Activated T-cell treated with anti-CD3 and anti-CD28 coated beads, Interleukin-2, amount 50 U/mL, for 4 hours (primary cell): Measurements from ENCODE around the gene CEP72. TPM values are rescaled to one million over a fixed set of nuclear protein-coding genes. Genes with fewer than 3 reads are reported as not detected.
A peak's percentile ranks its signal among the peaks of the same experiment; 100 is the strongest.
"Not testable (repeated sequence)": the region's sequence is repeated elsewhere in the genome, so short reads cannot be mapped to it uniquely, and the experiment has no call there.

Experiments used
- ATAC-seq, 2 donors: fragments of 200-7000 bp; cut with Tn5 transposase; one replicate each; pipeline ENCODE4 v1.10.0; 2021
- DNase-seq: peaks from one replicate; pipeline ENCODE4 v3.0.0-alpha.2; 2020
- H3K27me3 Mint-ChIP-seq: one replicate; pipeline ENCODE4 v1.8.0; 2021; ENCODE audit warnings: low read depth, mixed read lengths
- H3K36me3 Mint-ChIP-seq: one replicate; pipeline ENCODE4 v1.8.0; 2022; ENCODE audit warnings: mixed read lengths; ENCODE audit not compliant: insufficient read depth
- H3K4me1 Mint-ChIP-seq: one replicate; pipeline ENCODE4 v1.8.0; 2021; ENCODE audit warnings: low read depth, mixed read lengths
- H3K4me3 Mint-ChIP-seq: one replicate; pipeline ENCODE4 v1.8.0; 2021; ENCODE audit warnings: mild to moderate bottlenecking, moderate library complexity, mixed read lengths
- H3K9me3 Mint-ChIP-seq: one replicate; pipeline ENCODE4 v1.8.0; 2021; ENCODE audit warnings: mixed read lengths
- total RNA-seq, 3 donors: library from RNA; stranded (reverse); gene quantifications; one replicate each; pipeline ENCODE4 v1.2.1, GENCODE V29; 2021

The CEP72 gene
- total RNA-seq, 3 donors from 2014 or later, result 19.7 to 20.4 (median 19.9) TPM

GRCh38 chr5:674630-675011 is 62.5 kb downstream of the CEP72 start:
- ATAC-seq, result no peak
- DNase-seq, result no peak
- Mint-ChIP-seq H3K36me3 (no peaks in the 10 kb centered on the region), H3K9me3 (no peaks in the 10 kb centered on the region), H3K4me1 (peaks cover 13% of the 10 kb centered on the region), H3K4me3 (no peak overlapping the region), H3K27me3 (peaks cover 3% of the 10 kb centered on the region)

DNA sequence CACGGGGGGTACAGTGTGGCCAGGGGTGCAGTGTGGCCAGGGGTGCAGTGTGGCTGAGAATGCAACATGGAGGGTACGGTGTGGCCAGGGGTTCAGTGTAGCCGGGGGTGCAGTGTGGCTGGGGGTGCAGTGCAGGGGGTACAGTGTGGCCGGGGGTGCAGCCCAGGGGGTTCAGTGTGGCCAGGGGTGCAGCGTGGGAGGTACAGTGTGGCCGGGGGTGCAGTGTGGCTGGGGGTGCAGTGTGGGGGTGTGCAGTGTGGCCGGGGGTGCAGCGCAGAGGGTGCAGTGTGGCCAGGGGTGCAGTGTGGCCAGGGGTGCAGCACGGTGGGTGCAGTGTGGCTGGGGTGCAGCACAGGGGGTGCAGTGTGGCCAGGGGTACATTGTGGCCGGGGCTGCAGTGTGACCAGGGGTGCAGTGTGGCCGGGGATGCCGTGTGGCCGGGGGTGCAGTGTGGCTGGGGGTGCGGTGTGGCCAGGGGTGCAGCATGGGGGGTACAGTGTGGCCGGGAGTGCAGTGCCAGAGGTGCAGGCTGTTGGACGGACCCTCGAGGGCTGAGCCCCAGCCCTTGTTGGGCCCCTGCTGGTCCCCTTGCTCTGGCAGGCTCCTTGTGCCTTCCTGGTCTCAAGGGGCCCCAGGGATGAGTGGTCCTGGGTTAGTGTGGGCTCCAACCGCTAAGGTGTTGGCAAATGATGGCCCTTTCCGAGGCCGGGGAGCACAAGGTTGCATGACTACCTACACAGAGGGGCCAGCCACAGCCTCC is 63.2 kb downstream of the CEP72 start:
- H3K36me3 Mint-ChIP-seq, result no peaks in the 10 kb centered on the region
- peak; percentile 2 for DNase-seq
- ATAC-seq, result no peak
- peaks cover 13% of the 10 kb centered on the region for H3K4me1 Mint-ChIP-seq
- H3K9me3 Mint-ChIP-seq, result no peaks in the 10 kb centered on the region
- H3K27me3 Mint-ChIP-seq, result peaks cover 3% of the 10 kb centered on the region
- no peak overlapping the region for H3K4me3 Mint-ChIP-seq

GRCh38 chr5:675871-676698 is 63.9 kb downstream of the CEP72 start:
- DNase-seq, result peak; percentile 3
- H3K27me3 Mint-ChIP-seq, result peaks cover 3% of the 10 kb centered on the region
- no peak for ATAC-seq
- H3K9me3 Mint-ChIP-seq, result no peaks in the 10 kb centered on the region
- H3K36me3 Mint-ChIP-seq, result no peaks in the 10 kb centered on the region
- H3K4me3 Mint-ChIP-seq, result no peak overlapping the region
- H3K4me1 Mint-ChIP-seq, result peaks cover 13% of the 10 kb centered on the region

DNA sequence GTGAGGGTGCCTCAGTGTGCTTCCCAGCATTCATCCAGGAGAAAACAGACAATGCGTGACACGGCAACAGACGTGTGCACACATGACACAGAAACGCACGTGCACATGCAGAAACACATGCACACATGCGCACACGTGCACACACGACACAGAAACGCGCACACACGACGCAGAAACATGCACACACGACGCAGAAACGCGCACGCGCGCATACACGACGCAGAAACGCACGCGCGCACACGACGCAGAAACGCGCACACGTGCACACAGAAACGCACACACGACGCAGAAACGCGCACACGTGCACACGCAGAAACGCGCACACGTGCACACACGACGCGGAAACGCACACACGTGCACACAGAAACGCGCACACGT is 64.5 kb downstream of the CEP72 start:
- DNase-seq (no peak), ATAC-seq (no peak)
- Mint-ChIP-seq H3K27me3 (peaks cover 3% of the 10 kb centered on the region), H3K36me3 (no peaks in the 10 kb centered on the region), H3K9me3 (no peaks in the 10 kb centered on the region), H3K4me1 (peaks cover 13% of the 10 kb centered on the region), H3K4me3 (no peak overlapping the region)

DNA sequence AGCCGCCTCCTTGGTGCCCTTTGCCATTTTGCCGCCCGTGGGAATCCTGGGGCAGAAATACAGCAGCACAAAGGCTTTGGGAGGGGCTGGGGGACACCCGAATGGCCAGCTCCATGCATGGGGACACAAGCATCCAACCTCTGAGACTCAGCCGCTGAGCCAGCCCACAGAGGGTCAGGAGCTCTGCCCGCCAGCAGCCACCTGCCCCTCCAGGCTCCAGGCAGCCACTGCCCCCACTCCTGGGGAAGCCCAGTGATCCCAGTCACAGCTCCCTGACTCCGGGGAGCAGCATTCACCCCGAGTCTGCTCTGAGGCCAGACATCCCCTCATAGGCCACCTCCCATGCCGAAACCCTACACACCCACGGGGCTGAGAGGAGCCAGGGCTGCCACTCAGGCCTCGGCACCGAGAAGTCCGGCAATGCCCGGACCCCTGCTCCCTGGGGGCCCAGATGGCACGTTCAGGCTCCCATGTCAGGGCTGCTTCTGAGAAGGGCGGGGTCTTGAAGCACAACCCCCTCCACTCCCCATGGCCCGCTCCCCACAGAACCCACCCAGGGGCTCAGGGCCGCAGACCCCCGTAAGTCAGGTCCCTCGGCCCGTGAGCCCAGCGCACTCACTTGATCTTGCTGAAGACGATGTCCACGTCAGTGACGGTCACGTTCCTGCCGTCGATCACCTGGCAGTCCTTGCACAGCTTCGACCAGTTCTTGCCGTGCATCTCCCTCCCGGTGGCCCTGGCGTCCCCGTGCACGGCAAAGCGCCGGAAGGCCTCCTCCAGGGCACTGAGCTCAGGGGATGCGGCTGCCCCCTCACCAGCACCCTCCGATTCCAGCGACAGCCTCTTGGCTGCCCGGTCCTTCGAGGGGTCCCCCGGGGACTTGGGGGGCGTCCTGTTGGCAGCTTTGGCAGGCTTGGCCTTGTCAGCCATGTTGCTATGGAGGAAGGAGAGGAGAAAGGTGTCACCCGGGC is 65.3 kb downstream of the CEP72 start:
- Mint-ChIP-seq H3K27me3 (peaks cover 3% of the 10 kb centered on the region), H3K36me3 (no peaks in the 10 kb centered on the region), H3K9me3 (no peaks in the 10 kb centered on the region), H3K4me3 (no peak overlapping the region), H3K4me1 (peaks cover 8% of the 10 kb centered on the region)
- ATAC-seq (no peak), DNase-seq (peak; percentile 4)

DNA sequence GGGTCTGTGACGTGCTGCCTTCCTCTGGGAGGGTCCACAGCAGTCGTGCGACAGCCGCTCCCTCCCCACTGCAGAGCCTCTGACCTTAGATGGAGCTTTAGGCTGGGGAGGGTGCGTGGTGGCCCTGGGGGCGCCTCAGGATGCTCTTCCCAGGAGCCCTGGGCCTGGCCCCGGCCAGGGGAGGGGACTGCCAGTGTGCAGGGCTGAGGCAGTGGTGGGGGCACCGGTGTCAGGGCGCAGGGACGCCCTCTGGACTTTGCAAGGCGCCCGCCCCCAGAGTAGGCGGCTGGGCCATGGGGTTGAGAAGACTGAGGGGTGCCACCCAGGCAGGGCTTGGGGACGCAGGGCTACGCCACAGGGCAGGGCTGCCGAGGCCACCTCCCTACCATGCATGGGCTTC is 66.4 kb downstream of the CEP72 start:
- not testable (repeated sequence) for DNase-seq, H3K36me3 Mint-ChIP-seq, H3K27me3 Mint-ChIP-seq, ATAC-seq, H3K4me3 Mint-ChIP-seq, H3K4me1 Mint-ChIP-seq, H3K9me3 Mint-ChIP-seq

- not testable (repeated sequence) for DNase-seq, H3K4me1 Mint-ChIP-seq, H3K27me3 Mint-ChIP-seq, H3K4me3 Mint-ChIP-seq, ATAC-seq, H3K36me3 Mint-ChIP-seq, H3K9me3 Mint-ChIP-seq
Observed at GRCh38 chr5:679166-679895, 67.2 kb downstream of the CEP72 start.

- DNase-seq, H3K4me1 Mint-ChIP-seq: not testable (repeated sequence)
Observed at GRCh38 chr5:680118-680795, 68.1 kb downstream of the CEP72 start.

DNA sequence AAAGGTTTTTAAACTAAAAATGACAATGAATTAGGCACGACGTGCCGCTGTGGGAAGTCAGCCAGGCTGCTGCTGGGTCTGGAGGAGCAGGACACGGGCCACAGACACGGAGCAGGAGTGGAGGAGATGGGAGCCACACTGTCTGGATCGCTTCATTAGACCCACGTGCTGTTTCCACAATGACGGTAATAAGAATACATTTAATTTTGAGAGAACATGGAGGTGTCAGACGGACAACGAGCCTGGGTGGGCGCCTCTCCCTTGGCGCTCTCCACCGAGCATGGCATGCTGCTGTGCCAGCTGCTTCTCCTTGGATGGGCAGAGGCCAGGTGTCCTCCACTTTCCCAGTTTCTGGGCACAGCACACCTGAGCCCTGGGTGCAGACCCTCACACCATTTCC is 68.7 kb downstream of the CEP72 start:
- H3K27me3 Mint-ChIP-seq, DNase-seq, H3K36me3 Mint-ChIP-seq, H3K4me1 Mint-ChIP-seq, H3K4me3 Mint-ChIP-seq, ATAC-seq, H3K9me3 Mint-ChIP-seq: not testable (repeated sequence)

More at GRCh38 chr5:680118-680795, 68.1 kb downstream of the CEP72 start:
- not testable (repeated sequence) for H3K9me3 Mint-ChIP-seq, H3K4me3 Mint-ChIP-seq, ATAC-seq, H3K36me3 Mint-ChIP-seq, H3K27me3 Mint-ChIP-seq

- H3K4me1 Mint-ChIP-seq, ATAC-seq, H3K27me3 Mint-ChIP-seq, H3K4me3 Mint-ChIP-seq, DNase-seq, H3K36me3 Mint-ChIP-seq, H3K9me3 Mint-ChIP-seq: not testable (repeated sequence)
Observed at GRCh38 chr5:681317-682191, 69.4 kb downstream of the CEP72 start.

DNA sequence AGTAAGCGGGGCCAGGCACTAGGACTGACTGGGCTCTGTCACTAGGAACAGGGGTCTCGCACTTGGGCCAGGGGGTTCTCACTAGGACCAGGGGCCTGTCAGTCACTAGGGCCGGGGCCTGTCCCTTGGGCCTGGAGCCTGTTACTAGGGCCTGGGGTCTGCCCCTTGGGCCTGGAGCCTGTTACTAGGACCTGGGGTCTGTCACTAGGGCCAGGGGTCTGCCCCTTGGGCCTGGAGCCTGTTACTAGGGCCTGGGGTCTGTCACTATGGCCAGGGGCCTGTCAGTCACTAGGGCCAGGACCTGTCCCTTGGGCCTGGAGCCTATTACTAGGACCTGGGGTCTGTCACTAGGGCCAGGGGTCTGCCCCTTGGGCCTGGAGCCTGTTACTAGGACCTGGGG is 70.1 kb downstream of the CEP72 start:
- not testable (repeated sequence) for H3K9me3 Mint-ChIP-seq, H3K36me3 Mint-ChIP-seq, H3K4me1 Mint-ChIP-seq

GRCh38 chr5:682651-683358 is 70.7 kb downstream of the CEP72 start:
- DNase-seq, H3K4me1 Mint-ChIP-seq, ATAC-seq, H3K27me3 Mint-ChIP-seq, H3K4me3 Mint-ChIP-seq, H3K36me3 Mint-ChIP-seq, H3K9me3 Mint-ChIP-seq: not testable (repeated sequence)

More for the DNA sequence above, 70.1 kb downstream of the CEP72 start:
- ATAC-seq, DNase-seq, H3K4me3 Mint-ChIP-seq, H3K27me3 Mint-ChIP-seq: not testable (repeated sequence)
